T1000 (cell line): Measurements from ENCODE around the gene USP36.
"Not testable (repeated sequence)": the region's sequence is repeated elsewhere in the genome, so short reads cannot be mapped to it uniquely, and the experiment has no call there.

Experiments used
- DNase-seq: peaks from one replicate; lab custom pipeline; 2025; ENCODE audit warnings: mixed read lengths; lab: John Stamatoyannopoulos, UW

USP36 gene

DNA sequence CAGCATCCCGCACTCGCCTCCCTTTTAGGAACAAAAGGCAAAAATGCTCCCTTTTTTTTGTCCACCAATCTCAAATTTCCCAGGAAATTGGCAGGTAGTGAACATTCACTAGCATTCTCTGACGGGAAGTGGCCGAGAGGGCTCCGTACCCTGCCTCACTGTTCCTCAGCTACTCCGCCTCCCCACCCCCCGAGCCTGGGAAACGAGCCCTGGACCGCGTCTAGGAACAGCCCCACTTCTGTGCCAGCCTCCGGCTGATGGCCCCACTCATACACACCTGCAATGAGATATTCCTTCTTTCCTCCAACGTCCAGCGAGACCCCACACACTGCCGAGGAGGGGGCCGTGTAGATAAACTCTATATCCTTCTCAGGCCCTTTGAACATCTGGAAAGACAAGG is 30.0 kb upstream of the USP36 start:
- DNase-seq: no peak

DNA sequence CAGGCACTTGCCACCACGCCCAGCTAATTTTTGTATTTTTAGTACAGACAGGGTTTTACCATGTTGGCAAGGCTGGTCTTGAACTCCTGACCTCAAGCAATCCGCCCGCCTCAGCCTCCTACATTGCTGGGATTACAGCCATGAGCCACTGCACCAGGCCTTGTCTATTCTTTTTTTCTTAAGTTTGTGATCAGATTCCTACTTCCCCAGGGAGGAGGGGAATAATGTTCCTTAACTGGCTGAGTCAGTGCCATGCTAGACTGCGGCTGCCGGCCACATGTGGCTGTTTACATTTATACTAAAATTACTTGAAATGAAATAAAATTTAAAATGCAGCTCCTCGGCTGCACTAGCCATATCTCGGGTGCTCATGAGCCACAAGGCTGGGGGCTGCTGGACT is 27.8 kb upstream of the USP36 start:
- DNase-seq: no peak

DNA sequence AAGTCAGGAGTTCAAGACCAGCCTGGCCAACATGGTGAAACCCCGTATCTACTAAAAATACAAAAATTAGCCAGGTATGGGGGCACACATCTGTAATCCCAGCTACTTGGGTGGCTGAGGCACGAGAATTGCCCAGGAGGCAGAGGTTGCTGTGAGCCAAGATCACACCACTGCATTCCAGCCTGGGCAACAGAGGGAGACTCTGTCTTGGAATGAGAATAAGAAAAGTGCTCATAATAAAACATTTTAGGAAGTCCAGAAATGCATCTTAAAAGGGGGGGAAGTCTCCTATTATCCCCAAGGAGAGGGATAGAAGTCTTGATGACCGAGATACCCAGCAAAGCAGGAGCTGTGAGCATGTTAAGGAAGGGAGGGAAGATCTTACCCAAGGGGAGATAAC is 26.4 kb upstream of the USP36 start:
- not testable (repeated sequence) for DNase-seq

DNA sequence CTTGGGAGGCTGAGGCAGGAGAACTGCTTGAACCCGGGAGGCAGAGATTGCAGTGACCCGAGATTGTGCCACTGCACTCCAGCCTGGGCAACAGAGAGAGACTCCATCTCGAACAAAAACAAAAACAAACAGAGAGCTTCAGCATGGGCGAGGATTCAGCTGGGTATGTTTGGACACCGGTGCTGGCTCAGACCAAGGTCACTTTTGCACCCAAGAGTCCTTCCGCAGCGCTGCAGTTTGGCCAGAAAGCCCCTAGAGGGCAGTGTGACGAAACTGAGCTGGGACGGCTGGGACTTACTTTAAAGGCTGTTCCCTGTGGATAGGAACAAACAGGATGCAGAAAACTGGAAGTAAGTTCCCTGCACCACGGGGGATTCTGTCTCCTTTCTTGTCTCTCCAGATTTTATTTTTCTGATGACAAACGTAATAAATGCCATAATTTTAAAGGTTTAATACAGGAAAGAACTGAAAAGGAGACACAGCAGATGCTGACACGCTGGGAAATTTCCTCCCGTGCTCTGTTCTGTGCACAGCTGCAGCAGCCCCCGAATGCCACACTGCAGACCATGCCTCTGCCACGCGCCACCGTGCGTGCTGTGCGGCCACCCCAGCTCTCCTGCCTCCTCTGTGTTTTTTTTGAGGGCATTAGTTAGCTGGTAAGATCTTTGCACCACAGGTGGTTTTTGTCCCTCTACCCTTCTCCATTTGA is 25.2 kb upstream of the USP36 start:
- DNase-seq: peak; percentile 68

DNA sequence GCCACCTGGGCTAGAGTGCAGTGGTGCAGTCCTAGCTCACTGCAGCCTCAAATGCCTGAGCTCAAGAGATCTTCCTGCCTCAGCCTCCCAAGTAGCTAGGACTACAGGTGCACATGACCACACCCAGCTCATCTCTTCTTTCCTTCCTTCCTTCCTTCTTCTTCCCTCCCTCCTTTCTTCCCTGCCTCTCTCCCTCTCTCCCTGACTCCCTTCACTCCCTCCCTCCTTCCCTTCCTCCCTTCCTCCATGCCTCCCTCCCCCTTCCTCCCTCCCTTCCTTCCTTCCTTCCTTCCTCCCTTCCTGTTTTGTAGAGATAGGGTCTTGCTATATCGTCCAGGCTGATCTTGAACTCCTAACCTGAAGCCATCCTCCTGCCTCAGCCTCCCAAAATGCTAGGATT is 23.5 kb upstream of the USP36 start:
- DNase-seq: no peak

DNA sequence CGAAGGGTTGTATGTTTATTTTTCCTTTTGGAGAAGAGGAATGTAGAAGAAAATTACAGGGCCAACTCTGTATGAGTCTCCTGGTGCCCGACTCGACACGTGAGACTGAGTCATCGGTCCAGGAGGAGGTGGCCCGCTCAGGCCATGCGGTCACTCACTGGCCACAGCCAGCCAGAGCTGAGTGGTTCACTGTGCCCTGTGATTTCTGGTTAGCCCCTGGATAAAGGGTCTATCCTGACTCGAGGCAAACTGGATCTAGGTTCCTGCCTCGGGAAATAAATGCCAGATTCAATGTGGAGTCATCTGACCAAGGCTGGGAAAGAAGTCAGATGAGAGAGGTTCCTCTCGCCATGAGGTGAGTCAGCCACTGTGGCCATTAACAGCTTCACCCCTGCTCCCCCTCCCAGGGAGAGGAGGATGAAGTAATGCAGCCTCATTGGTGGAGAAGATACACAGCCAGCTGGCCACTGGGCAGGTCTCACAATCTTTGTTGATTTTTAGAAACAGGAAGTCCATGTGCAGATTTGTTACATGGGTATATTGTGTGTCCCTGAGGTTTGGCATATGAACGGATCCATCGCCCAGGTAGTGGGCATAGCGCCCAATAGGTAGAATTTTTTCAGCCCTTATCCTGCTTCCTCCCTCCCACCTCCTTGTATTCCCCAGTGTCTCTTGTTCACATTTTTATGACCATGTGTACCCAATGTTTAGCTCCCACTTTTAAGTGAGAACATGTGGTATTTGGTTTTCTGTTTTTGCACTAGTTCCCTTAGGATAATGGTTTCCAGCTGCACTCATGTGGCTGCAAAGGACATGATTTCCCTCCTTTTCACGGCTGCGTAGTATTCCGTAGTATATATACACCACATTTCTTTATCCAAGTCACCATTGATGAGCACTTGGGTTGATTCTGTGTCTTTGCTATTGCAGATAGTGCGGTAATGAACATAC is 21.7 kb upstream of the USP36 start:
- peak; percentile 98 for DNase-seq

DNA sequence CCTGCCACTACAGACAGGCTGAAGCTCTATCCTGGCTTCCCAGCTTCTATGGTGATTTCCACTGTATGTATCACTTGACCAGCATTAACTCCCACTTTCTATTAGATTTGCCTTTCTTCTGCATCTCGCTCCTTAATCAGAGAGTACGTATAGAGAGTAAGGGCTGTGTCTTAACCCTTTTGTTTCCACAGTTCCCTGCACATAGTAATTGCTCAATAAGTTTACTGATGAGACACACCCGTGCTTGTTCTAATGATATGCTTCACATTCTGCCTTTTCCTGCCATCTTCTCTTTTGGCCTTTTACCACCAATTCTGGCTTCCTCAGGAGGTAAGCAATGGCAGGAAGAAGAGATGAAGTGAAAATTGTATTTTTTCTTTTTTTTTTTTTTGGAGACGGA is 20.6 kb upstream of the USP36 start:
- DNase-seq: no peak

DNA sequence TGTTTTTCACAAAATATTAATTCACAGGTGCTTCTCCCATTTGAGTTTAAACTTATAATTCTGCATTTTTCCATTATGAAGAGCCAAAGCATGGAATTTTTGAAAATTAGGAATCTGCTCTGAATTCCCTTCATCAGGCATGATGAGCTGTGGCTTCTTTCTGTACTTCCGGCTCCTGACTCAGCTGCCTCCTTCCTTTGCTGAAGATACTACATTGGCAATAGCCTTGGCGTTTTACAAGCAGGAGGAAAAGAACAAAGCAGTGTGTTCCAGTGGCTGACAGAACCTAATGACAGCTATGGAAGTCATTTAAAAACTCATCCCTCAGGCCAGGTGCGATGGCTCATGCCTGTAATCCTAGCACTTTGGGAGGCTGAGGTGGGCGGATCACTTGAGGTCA is 18.4 kb upstream of the USP36 start:
- no peak for DNase-seq

DNA sequence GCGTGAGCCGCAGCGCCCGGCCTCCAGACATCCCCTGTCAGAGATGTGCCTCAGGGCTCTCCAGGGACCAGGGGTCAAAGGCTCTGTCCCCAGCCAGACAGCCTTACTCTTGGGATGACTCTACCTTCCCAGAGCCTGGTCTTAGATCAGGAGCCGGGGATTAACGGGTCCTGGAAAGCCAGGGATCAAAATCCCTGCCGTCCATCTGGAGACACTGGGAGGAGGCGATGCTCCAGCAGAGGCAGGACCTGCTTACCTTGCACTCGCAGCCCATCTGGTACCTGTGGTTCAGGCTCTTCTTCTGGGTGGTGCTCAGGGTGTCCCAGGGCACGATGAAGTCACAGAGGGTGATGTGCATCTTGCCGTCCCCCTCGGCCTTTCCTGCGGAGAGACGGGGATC is 16.7 kb upstream of the USP36 start:
- DNase-seq: no peak

DNA sequence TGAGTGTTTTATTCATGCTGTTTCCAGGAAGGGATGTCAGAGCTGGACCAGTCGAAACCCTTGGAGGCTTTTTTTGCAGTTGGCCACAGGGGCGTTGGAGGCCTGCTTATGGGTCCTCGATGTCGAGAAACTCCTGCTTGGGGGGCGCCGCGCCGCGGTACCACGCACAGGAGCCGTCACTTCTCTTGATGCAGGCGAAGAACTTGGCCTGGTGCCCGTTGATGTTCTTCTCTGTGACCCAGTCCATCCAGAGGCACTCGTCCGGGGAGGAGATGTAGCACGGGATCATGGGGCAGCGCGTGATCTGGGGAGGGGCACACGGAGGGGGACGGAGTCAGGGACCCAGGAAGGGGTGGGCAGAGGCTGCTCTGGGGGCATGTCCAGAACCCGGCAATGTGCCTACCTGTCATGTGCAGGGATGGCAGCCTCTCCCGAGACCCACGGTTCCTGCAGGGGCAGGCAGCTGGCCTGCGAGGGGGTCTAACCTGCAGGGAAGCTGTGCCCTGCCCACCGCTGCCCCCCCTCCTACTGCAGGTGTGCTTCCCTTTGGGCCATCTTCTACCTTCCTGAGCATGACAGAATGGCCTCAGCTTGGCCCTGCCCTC is 15.0 kb upstream of the USP36 start:
- DNase-seq: no peak

DNA sequence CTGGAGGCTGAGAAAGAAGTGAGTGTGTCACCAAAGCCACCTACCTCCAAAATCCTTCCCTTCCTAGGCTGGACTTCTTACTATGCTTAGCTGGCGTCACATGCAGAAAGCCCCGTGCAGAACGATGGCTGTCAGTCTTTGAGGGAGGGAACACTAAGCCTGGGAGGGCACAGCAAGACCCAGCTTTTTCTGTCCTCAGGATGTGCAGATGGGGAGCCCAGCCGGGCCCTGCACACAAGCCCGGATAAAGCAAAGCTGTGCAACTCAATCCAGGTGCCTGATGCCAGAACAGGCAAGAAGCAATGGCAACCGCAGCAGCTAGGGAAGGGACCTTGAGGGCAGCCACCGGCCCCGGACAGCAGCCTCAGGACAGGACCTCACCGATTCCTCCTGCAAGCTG is 13.9 kb upstream of the USP36 start:
- DNase-seq: no peak

DNA sequence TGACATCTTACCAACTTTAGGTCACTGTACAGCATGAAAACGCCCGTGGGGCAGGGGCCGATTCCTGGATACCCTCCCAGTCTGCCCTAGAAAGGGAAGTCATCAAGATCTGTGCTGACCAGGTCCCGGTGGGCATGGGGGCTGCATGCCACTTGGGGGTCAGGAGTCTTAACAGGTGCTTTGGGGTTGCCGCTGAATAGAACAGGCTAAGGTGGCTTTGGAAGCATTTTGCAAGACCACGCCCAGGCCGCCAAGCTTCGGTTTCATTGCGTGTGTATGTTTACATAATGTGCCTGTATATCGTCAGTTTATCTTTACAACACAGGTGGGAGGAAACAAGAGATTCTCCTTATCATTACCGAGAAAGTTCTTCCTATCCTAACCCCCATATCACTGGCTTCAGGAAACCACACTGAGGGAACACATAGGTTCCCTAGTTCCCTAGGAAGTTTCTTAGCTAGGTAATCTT is 13.3 kb upstream of the USP36 start:
- no peak for DNase-seq

DNA sequence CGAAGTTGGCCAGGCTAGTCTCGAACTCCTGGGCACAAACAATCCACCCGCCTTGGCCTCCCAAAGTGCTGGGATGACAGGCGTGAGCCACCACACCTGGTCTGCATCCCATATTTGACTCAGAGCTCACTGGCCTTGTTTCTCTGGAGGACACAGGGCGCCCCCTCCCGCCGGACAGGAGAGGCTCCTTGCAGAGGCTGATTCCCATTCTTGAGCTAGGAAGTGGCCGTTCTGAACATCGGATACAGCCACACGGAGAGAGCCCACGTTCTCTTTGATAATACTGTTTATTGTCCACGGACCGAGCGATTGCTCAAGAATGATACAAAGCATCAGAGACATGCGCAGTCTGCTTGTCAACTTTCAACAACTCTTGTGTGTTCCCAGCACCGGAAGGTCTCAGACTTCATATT is 12.1 kb upstream of the USP36 start:
- DNase-seq: no peak

DNA sequence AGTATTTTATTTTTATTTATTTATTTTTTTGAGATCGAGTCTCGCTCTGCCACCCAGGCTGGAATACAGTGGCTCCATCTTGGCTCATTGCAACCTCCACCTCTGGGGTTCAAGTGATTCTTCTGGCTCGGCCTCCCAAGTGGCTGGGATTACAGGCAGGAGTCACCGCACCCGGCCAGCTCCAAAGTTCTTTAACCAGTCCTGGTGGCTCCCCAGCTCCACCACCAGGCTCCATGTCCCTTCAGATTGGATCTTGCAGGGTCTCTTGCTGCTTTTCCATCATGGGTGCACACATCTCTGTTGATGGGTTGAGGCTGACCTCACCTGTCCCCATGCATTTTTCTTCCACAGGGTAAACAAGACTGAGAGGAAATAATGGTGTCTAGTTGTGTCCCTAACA is 8.4 kb upstream of the USP36 start:
- no peak for DNase-seq

DNA sequence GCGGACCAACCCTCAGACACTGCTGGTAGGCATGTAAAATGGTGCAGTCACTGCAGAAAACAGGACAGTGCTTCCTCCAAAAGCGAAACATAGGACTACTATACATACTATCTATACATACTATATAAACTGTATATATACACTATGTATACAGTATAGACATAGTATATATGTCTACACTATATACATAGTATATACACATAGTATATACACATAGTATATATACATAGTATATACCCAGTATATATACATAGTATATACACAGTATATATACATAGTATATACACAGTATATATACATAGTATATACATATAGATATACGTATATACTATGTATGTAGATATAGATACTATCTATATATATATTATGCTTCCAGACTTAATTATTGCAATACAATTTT is 6.4 kb upstream of the USP36 start:
- no peak for DNase-seq

DNA sequence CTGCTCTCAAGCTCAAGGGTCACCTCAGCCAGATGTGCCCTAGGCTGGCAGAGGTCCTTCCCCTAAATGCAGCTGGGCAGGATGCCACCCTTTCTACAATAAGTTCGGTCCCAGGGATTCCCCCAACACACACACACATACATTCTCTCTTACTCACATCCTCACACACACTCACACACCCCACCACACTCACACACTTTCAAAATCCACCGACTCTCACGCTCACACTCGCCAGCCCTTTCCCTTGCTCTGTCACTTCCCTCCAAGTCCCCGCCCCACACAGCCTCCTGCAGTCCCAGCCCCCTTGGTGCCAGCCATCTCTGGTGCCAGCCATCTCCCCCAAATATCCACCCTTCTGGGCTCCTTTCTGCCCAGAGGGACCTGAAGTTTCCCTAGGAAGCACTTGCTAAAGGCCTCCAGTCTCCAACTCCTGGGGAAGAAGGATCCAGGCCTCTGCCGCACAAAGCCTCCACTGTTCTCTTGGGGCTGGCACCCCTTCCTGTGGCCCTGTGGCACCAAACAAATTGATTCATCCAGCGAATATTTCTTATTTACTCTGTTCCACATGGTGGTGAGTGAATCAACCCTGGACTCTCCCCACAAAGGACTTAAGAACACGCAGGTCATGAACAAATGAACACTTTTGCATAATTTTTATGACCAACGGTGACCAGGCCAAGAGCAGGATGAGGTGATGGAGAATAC is 3.8 kb upstream of the USP36 start:
- DNase-seq: no peak

DNA sequence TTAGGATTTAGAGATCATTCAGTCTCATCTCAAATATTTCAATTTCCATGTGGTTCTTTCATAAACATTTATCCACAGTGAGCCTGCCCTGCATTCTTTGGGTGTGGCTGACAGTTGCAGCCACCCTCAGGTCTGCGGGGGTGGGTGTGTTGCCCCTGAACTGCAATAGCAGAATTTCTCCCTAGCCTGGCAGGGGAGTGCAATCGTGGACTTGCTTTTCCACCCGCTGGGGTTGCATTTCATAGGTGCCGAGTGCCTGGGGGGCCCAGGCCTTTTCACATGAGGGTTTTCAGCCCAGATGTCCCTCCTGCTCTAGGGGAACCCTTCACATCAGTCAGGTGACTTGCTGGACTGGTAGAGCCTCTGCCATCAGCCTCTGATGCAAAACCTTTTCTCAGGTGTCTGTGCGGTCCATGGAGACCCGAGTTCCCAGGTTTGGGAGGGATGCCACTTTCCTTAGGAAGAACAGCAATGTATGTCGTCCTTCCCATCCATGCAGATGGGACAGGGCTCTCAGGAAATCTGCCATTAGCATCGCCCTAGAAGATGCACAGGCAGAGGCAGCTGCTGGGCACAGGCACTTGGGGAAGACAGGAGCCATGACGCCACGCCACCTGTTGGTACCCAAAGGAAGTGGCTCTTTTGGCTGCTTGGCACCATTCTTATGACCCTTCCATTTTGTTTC is 2.4 kb upstream of the USP36 start:
- no peak for DNase-seq

DNA sequence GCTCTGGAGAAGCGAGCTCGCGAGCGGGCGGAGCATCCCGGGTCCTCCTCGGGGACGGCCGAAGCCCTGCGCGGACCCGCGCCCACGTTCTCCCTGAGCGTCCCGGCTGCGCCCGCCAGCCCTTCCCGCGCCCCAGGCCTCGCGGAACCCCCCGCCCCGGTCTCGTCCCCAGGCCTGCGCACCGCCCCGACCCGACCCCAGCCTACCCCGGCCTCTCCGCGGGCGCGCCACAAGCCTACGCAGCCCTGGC is 159 bp downstream of the USP36 start:
- no peak for DNase-seq

DNA sequence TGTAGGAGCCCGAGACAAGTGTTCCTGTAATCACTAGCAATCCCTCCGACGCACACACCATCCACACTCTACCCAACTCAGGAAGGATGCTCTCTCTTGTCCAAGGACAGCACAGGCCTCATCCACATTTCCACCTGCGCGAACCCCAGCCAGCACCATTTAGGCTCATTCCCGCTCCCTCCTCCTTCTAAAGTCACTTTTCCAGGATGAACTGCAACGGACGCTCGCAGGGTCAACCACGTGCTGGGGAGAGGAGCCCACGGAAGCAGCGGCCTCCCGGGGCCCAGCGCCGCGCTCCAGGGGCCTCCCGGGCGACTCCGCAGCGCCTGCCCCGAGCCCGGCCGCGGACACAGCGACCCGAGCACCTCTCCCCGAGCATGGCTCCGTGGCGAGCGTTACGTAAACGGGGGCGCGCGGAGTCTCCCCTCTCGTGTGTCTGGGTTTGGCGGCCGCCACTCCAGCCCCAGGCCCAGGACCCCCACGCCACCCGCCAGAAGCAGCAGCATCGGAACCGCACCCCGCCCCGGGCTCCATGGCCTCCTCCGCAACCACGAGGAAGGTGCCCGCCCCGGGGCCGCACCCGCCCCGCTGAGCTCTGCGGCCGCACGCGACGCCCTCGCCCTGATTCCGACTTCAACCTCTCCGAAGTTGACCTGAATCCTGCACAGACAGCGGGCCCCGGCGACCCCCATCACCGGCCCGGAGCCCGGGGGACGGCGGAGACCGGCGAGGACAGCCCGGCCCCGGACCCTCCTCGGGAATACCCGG is 668 bp downstream of the USP36 start:
- DNase-seq: no peak

DNA sequence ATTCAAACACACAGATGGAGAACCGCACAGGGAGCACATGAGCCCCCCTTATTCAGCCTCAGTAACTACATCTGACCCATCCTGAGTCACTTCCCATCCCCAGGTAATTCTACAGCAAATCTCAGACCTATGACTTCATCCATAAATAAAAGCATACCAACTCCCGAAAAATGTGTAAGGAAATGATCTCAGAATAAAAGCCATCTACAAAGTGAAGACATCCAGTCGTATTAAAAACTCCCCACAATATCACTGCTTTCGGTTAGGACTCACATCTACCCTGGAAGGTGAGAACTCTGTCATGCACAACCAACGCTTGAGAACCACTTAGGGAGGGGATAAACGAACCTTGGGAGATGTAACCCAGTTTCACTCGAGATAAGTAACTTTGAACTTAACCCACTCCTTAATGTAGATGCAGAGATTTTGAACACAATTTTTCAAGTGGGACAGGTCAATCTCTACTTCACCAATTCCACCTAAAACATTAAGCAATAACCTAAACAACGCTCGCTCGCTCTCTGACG is 1.3 kb downstream of the USP36 start:
- DNase-seq: no peak

DNA sequence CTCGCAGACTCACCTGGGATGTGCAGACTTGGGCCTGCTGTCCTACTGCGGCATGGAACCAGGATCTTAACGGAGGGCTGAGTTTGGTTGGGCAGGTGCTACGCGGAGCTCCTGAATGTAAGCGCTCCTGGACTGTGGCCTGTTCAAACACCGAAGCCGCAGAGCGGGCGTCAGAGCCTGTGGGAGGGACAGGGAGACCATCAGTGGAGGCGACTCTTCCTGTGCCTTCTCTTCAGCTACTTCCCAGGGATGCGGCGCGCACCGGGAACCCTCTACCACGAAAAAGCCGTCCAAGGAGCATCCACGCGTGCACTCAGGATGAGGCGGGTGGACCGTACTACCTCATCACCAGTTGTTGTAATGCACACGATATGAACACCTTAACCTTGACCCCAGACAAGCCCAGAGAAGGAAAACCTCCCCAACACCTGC is 2.0 kb downstream of the USP36 start:
- no peak for DNase-seq
